GM12878 (cell line): Measurements from ENCODE around the gene AP1M1. TPM values are rescaled to one million over a fixed set of nuclear protein-coding genes. Genes with fewer than 3 reads are reported as not detected.

ENCODE experiments used
- ATAC-seq: fragments of 200-7000 bp; cut with Tn5 transposase; 3 replicates; pipeline ENCODE4 v1.9.1; 2020; ENCODE audit warnings: mild to moderate bottlenecking, moderate library complexity
- BruUV-seq: library from RNA; stranded (reverse); fragments of 400-500 nt; replicated peaks from 2 replicates; lab custom pipeline; 2021; lab: Mats Ljungman, UMichigan
- CTCF ChIA-PET: fragments of 300-600 bp; sonication (Branson Sonifier 250); formaldehyde crosslinking; extraction: SDS; loops from one replicate; lab custom pipeline; 2021; ENCODE audit warnings: inconsistent platforms; lab: Yijun Ruan, JAX
- POLR2A ChIA-PET: fragments of 350-600 bp; formaldehyde crosslinking; extraction: SDS; loops from one replicate; lab custom pipeline; 2021; ENCODE audit warnings: inconsistent platforms; lab: Charles Lee
- RAD21 ChIA-PET: fragments of 300-600 bp; sonication (Branson Sonifier 250); formaldehyde crosslinking; loops from one replicate; lab custom pipeline; 2023; ENCODE audit warnings: antibody characterized with exemption; ENCODE audit not compliant: unreplicated experiment; lab: Charles Lee
- SMC1A ChIA-PET: fragments of 300-600 bp; sonication (Branson Sonifier 250); formaldehyde crosslinking; loops from one replicate; lab custom pipeline; 2023; ENCODE audit not compliant: unreplicated experiment, uncharacterized antibody; lab: Charles Lee
- DNase-seq: peaks from one replicate; pipeline ENCODE4 v3.0.0-alpha.2; 2011; ENCODE audit warnings: low read depth, low spot score
- FAIRE-seq: peaks from 3 replicates; lab custom pipeline; 2011; peaks lifted over from hg19 to GRCh38; lab: Jason Lieb, UNC
- H2AFZ ChIP-seq: 2 replicates; pipeline ENCODE4 v1.6.0; 2011; ENCODE audit warnings: low read depth, low read length, control low read depth; ENCODE audit not compliant: control insufficient read depth
- H3K27ac ChIP-seq: 2 replicates; pipeline ENCODE4 v1.5.1; 2011; ENCODE audit warnings: control low read depth; ENCODE audit not compliant: control insufficient read depth, insufficient read depth
- H3K27me3 ChIP-seq, 2 experiments: replicated peaks in 1 of 2; 2 replicates each; pipeline versions ENCODE4 v1.6.0 to v1.6.1; 2011; ENCODE audit warnings: low read length in 1 of 2; ENCODE audit not compliant: control insufficient read depth in 2 of 2, insufficient read depth in 2 of 2
- H3K36me3 ChIP-seq, 2 experiments: 2 replicates each; pipeline ENCODE4 v1.5.1; 2011; ENCODE audit warnings: low read length in 1 of 2; ENCODE audit not compliant: control insufficient read depth in 2 of 2, insufficient read depth in 2 of 2
- H3K4me1 ChIP-seq: 2 replicates; pipeline ENCODE4 v1.6.1; 2011; ENCODE audit warnings: mild to moderate bottlenecking, low read length, moderate library complexity, mixed read lengths; ENCODE audit not compliant: control insufficient read depth, insufficient read depth
- H3K4me2 ChIP-seq: 2 replicates; pipeline ENCODE4 v1.6.0; 2011; ENCODE audit warnings: control low read depth; ENCODE audit not compliant: control insufficient read depth, insufficient read depth
- H3K4me3 ChIP-seq: fragments of 200-600 bp; sonication (generic); 2 replicates; pipeline ENCODE4 v1.5.1; 2016
- H3K79me2 ChIP-seq: 2 replicates; pipeline ENCODE4 v1.6.0; 2011; ENCODE audit warnings: low read length; ENCODE audit not compliant: control insufficient read depth, insufficient read depth
- H3K9ac ChIP-seq: 2 replicates; pipeline ENCODE4 v1.8.0; 2011; ENCODE audit warnings: low read length, control low read depth, mixed read lengths; ENCODE audit not compliant: control insufficient read depth, insufficient read depth
- H3K9me3 ChIP-seq: replicated peaks from 3 replicates; pipeline ENCODE4 v1.5.1; 2011; ENCODE audit warnings: mild to moderate bottlenecking, low read length; ENCODE audit not compliant: control insufficient read depth, insufficient read depth
- H4K20me1 ChIP-seq: 2 replicates; pipeline ENCODE4 v1.6.0; 2011; ENCODE audit not compliant: control insufficient read depth, insufficient read depth
- EGR1 ChIP-seq, 2 experiments: IDR thresholded peaks; 1 replicate in 1 of 2; 2 replicates in 1 of 2; pipeline ENCODE4 v1.6.1; 2011 to 2012; ENCODE audit warnings: low read depth in 2 of 2, low read length in 2 of 2, borderline replicate concordance in 1 of 2, mild to moderate bottlenecking in 1 of 2, moderate library complexity in 1 of 2
- ESRRA ChIP-seq: IDR thresholded peaks from 2 replicates; pipeline ENCODE4 v1.6.1; 2012; ENCODE audit warnings: mild to moderate bottlenecking, low read length, improper control_type of control experiment
- NFYA ChIP-seq: IDR thresholded peaks from 2 replicates; pipeline ENCODE4 v1.6.1; 2011; ENCODE audit warnings: low read depth, mild to moderate bottlenecking, low read length, improper control_type of control experiment, borderline replicate concordance
- SMARCA5 ChIP-seq: fragments of 450-650 bp; IDR thresholded peaks from 2 replicates; pipeline ENCODE4 v1.6.1; 2017; ENCODE audit warnings: mild to moderate bottlenecking
- TCF12 ChIP-seq: IDR thresholded peaks from 2 replicates; pipeline ENCODE4 v1.6.1; 2011; ENCODE audit warnings: low read depth, mild to moderate bottlenecking, low read length
- TCF7 ChIP-seq: IDR thresholded peaks from 2 replicates; pipeline ENCODE4 v1.6.1; 2014; ENCODE audit warnings: antibody characterized with exemption, borderline replicate concordance
- WGBS: methylation state at CpG from one replicate; pipeline ENCODE4 v1.1.6; 2016; ENCODE audit warnings: low lambda C conversion rate; ENCODE audit not compliant: insufficient replicate concordance, insufficient coverage; ENCODE audit errors: missing lambda C conversion rate; 5-methylcytosine and 5-hydroxymethylcytosine counted together
- in situ Hi-C: fragments of 300-500 bp; cut with MboI; formaldehyde crosslinking; loops from 9 replicates; pipeline ENCODE4 v1.14.3; 2018; ENCODE audit warnings: mixed read lengths
- intact Hi-C: fragments of 100-400 bp; cut with micrococcal nuclease; formaldehyde crosslinking; loops from one replicate; pipeline ENCODE4 v1.14.2; 2022; ENCODE audit not compliant: unreplicated experiment
- polyA plus RNA-seq, 11 experiments: library from polyadenylated mRNA; depleted of rRNA in 4 of 11; unstranded in 6 of 11; stranded (reverse) in 5 of 11; fragments of >200 nt; fragmentation: Nextera tagmentation in 4 of 11; fragmentation: Illumina TruSeq in 1 of 11; extraction: Ambion mirVana in 4 of 11; extraction: Trizol in 1 of 11; gene quantifications; 1 replicate in 1 of 11; 2 replicates in 10 of 11; pipeline versions ENCODE4 v1.2.1 to v1.2.3, GENCODE V29; 2011 to 2016; ENCODE audit warnings: inconsistent platforms in 2 of 11, missing spikeins in 2 of 11, low read depth in 1 of 11
- total RNA-seq, 4 experiments: library from RNA; depleted of rRNA in 3 of 4; stranded (reverse); fragments of >200 nt in 3 of 4; fragmentation: Illumina TruSeq in 1 of 4; extraction: Trizol in 1 of 4; gene quantifications; 2 replicates each; pipeline versions ENCODE4 v1.2.1 to v1.2.3, GENCODE V29; 2013 to 2021
- TF ChIP-seq, protein P1 (sequence below): fragments of 150-350 bp; IDR thresholded peaks from 2 replicates; pipeline ENCODE4 v1.6.1; 2016; ENCODE audit warnings: low read depth, low read length
- TF ChIP-seq, protein P2 (sequence below): IDR thresholded peaks from 2 replicates; pipeline ENCODE4 v1.6.1; 2012; ENCODE audit warnings: low read length, inconsistent platforms
- TF ChIP-seq, protein P3 (sequence below): fragments of 450-650 bp; IDR thresholded peaks from 2 replicates; pipeline ENCODE4 v1.6.1; 2016; ENCODE audit warnings: mild to moderate bottlenecking

Gene AP1M1
- total and polyA plus RNA-seq, 10 of the 15 experiments (the other 5 are each of a cell fraction or from before 2014, with no cell fraction given), result 1.0 to 116 (median 44.7) TPM

DNA sequence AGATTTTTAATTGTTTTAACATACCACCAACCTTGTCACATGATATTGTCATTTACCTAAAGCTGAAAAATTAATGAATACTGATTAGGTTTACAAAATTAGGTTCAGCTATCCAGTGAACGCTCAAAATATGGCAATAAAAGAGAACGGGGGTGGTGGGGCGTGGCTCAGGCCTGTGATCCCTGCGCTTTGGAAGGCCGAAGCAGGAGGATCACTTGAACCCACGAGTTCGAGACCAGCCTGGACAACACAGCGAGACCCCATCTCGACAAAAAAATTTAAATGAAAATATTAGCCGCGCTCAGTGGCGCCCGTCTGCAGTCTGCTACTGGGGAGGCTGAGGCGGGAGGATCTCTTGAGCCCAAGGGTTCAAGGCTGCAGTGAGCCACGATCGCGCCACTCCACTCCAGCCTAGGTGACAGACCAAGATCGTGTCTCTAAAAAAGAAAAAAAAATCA lies 13.0 kb upstream of the AP1M1 start:
- peaks cover 2% of the 10 kb centered on the region; the same call in 1 of the 2 replicates for H3K4me1 ChIP-seq
- ATAC-seq (no peak; the same call in 2 of the 3 replicates), FAIRE-seq (no peak), DNase-seq (no peak)
- H3K4me2 ChIP-seq, result peak overlapping the region; percentile 50
- H3K9me3 ChIP-seq, result no peaks in the 10 kb centered on the region
- WGBS, result 63% methylated on average over 18 of the region's 18 CpGs
- ChIA-PET SMC1A (interaction anchor here (0.6 to 3.3 kb wide), 24 partner anchors 9 to 558 kb away, joined by 3 to 34 read pairs (median 4); partner anchors contain the start of genes AP1M1, HSH2D and TPM4), POLR2A (interaction anchor here (0.6 to 2.0 kb wide), 10 partner anchors 8 to 143 kb away, joined by 3 to 12 read pairs (median 6); partner anchors contain the start of genes AP1M1, HSH2D and TPM4), RAD21 (interaction anchor here (0.6 to 3.9 kb wide), 20 partner anchors 10 to 766 kb away, joined by 3 to 33 read pairs (median 5); partner anchors contain the start of genes AKAP8L, AP1M1, HSH2D and TPM4), CTCF (interaction anchor here (0.7 to 5.1 kb wide), 26 partner anchors 8 to 238 kb away, joined by 3 to 61 read pairs (median 5); partner anchors contain the start of genes AP1M1, HSH2D and TPM4)
- TSS peak; percentile 78 for BruUV-seq
- no peaks in the 10 kb centered on the region for H4K20me1 ChIP-seq
- peak overlapping the region; percentile 60 for H3K4me3 ChIP-seq
- no peak overlapping the region; the same call in 1 of the 2 replicates for H3K9ac ChIP-seq
- intact Hi-C loops (no loop called here), in situ Hi-C loops (loop anchor here (5.0 kb wide), 3 partner anchors 117 to 557 kb away; no protein-coding TSS in a partner anchor)
- peak overlapping the region; percentile 84 for H2AFZ ChIP-seq
- H3K36me3 ChIP-seq, result peaks cover 2 to 3% of the 10 kb centered on the region in 2 experiments
- no peak overlapping the region for H3K27ac ChIP-seq
- TF ChIP-seq, protein P1, sequence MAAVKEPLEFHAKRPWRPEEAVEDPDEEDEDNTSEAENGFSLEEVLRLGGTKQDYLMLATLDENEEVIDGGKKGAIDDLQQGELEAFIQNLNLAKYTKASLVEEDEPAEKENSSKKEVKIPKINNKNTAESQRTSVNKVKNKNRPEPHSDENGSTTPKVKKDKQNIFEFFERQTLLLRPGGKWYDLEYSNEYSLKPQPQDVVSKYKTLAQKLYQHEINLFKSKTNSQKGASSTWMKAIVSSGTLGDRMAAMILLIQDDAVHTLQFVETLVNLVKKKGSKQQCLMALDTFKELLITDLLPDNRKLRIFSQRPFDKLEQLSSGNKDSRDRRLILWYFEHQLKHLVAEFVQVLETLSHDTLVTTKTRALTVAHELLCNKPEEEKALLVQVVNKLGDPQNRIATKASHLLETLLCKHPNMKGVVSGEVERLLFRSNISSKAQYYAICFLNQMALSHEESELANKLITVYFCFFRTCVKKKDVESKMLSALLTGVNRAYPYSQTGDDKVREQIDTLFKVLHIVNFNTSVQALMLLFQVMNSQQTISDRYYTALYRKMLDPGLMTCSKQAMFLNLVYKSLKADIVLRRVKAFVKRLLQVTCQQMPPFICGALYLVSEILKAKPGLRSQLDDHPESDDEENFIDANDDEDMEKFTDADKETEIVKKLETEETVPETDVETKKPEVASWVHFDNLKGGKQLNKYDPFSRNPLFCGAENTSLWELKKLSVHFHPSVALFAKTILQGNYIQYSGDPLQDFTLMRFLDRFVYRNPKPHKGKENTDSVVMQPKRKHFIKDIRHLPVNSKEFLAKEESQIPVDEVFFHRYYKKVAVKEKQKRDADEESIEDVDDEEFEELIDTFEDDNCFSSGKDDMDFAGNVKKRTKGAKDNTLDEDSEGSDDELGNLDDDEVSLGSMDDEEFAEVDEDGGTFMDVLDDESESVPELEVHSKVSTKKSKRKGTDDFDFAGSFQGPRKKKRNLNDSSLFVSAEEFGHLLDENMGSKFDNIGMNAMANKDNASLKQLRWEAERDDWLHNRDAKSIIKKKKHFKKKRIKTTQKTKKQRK, result no peak
- 0 out of 2 replicates have a peak, but pooled peaks have one; percentile 33 for TF ChIP-seq SMARCA5
- no peak for TF ChIP-seq NFYA
- TF ChIP-seq, protein P2, sequence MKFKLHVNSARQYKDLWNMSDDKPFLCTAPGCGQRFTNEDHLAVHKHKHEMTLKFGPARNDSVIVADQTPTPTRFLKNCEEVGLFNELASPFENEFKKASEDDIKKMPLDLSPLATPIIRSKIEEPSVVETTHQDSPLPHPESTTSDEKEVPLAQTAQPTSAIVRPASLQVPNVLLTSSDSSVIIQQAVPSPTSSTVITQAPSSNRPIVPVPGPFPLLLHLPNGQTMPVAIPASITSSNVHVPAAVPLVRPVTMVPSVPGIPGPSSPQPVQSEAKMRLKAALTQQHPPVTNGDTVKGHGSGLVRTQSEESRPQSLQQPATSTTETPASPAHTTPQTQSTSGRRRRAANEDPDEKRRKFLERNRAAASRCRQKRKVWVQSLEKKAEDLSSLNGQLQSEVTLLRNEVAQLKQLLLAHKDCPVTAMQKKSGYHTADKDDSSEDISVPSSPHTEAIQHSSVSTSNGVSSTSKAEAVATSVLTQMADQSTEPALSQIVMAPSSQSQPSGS, result no peak
- TF ChIP-seq EGR1 (IDR thresholded peaks at IDR 0.05; ENCODE audit: borderline replicate concordance in 1 of 2, low read depth in 2 of 2, low read length in 2 of 2), result no peak
- 0 out of 2 replicates have a peak, but pooled peaks have one; percentile 26 for TF ChIP-seq ESRRA
- no peak for TF ChIP-seq TCF12
- TF ChIP-seq TCF7, result no peak
- TF ChIP-seq, protein P3, sequence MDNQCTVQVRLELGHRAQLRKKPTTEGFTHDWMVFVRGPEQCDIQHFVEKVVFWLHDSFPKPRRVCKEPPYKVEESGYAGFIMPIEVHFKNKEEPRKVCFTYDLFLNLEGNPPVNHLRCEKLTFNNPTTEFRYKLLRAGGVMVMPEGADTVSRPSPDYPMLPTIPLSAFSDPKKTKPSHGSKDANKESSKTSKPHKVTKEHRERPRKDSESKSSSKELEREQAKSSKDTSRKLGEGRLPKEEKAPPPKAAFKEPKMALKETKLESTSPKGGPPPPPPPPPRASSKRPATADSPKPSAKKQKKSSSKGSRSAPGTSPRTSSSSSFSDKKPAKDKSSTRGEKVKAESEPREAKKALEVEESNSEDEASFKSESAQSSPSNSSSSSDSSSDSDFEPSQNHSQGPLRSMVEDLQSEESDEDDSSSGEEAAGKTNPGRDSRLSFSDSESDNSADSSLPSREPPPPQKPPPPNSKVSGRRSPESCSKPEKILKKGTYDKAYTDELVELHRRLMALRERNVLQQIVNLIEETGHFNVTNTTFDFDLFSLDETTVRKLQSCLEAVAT, result peak; percentile 84
- H3K27me3 ChIP-seq, result no peaks in the 10 kb centered on the region
- H3K79me2 ChIP-seq, result peaks cover 16% of the 10 kb centered on the region
